Embryonic facial prominence (tissue), 1 donor: ENCODE data around the gene IL17RE.

Source experiments
- DNase-seq: peaks from one replicate; pipeline ENCODE4 v3.0.0-alpha.2; 2016; ENCODE audit errors: extremely low spot score

Gene IL17RE

DNA sequence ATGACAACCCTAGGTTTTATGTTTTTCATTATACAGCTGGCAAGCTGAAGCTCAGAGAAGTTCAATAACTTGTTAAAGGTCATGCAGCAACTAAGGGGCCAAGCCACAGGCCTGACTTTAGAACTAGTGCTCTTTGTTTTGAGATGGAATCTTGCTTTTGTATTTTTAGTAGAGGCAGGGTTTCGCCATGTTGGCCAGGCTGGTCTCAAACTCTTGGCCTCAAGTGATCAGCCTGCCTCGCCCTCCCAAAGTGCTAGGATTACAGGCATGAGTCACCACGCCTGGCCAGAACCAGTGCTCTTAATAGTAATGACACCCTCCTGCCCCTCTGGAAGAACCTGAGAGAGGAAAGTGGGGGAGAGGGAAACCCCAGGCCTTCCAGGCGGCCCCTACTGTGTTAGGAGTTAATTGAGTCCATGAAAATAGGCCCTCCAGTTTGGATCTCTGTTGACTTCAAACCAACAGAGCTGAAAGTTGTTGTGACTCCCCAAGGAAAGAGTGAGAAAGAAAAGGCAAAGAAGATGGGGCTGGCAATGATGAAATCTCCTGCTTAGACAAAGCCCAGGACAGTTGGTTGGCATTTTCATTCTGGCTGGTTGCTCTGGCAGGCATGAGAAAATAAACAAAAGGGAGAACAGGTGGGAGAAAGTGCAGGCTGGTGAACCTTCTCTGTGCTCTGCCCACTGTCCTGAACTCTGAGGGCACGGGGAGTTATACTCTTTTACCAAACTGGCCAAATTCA lies 53.1 kb downstream of the IL17RE start:
- DNase-seq = no peak

DNA sequence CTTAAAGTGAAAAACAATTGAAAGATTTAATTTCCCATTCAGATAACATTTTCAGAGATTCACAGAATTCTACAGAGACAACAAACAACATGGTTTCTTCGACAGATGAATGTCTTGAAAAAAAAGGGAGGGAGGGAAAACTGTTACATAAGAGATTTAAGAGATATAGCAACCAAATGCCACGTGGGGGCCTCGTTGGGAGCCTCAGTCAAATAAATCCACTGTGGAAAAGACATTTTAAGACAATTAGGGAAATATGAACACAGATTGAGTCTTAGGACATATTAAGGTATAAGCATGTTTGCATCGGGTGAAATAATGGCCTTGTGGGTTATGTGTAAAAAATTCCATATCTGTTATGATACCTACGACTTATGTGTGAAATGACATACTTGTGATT lies 54.6 kb downstream of the IL17RE start:
- DNase-seq = no peak

DNA sequence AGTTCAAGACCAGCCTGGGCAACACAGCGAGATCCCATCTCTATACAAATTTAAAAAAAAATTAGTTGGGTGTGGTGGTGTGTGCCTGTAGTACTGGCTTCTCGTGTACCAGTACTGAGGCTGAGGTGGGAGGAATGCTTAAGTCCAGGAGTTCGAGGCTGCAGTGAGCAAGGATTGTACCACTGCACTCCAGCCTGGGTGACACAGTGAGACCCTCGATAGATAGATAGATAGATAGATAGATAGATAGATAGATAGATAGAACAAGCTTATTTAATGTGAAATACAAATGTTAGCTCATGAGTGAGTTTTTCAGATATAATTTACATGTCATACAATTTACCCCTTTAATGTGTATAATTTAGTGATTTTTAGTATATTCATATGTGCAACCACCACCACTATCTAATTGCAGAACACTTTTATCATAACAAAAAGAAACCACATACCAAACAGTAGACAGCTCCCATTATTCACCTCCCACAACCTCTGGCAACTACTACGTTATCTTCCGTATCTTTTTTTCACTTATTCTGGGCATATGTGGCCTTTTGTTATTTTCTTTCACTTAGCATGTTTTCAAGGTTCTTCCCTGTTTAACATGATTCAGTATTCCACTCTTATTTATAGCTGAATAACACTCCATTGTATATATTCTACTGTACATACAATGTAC lies 62.7 kb downstream of the IL17RE start:
- no peak for DNase-seq
